NCI-H2227 (cell line): ENCODE measurements around the gene LIPI.
"Not testable (repeated sequence)": the region's sequence is repeated elsewhere in the genome, so short reads cannot be mapped to it uniquely, and the experiment has no call there.

ENCODE experiments used
- DNase-seq: peaks from one replicate; lab custom pipeline; 2025; ENCODE audit not compliant: unreplicated experiment; lab: John Stamatoyannopoulos, UW

Gene LIPI

GRCh38 chr21:14119038-14119437 lies 91.7 kb downstream of the LIPI start:
- DNase-seq = no peak

DNA sequence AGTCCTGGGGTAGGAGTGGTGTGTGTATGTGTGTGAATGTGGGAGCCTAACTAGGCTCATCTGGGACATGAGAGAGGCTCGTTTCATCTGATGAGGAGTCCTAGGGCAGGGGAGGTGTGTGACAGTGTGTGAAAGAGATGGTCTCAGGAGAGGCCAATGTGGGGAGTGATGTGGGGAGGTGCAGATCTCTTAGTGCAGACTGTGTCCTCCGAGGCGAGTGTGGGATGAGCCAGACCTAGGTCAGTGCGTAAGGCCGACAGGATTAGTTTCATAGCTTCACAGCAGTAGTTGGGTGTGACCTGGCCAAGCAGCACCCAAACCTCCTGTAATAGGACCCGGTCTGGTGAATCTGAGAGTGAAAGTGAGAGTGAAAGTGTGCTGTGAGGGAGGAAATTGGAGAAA lies 94.7 kb downstream of the LIPI start:
- DNase-seq = no peak

DNA sequence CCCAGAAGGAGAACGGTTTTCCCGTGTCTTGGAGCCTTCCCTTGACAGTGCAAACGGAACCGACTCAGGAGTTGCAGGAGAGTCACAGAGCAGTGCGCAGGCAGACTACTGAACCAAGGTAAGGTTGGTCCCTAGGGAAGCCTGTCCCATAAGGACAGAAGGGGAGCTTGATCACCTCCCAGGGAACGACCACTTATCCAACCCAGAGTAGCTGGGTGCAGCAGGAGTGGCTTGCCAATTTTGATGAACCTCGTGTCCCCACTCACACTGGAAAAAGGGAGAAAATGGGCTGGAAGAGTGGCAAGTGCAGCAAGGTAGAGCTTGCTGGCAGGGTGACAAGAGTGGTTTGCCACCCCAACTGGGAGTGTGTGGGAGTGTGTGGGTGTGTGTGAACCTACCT lies 95.1 kb downstream of the LIPI start:
- DNase-seq = no peak

GRCh38 chr21:14114251-14114650 lies 96.5 kb downstream of the LIPI start:
- DNase-seq = no peak

DNA sequence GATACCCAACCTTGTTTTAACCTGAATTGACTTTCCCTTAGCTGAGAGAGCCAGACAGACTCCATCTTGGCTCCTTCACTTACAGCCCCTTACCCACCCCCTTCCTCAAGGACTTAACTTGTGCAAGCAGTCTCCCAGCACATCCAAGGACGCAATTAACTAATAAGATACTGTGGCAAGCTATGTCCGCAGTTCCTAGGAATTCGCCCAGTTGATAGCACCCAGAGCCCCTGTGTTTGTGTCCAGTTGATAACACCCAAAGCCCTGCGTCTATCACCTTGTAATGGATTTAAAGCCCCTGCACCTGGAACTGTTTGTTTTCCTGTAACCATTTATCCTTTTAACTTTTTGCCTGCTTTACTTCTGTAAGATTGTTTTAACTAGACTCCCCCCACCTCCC lies 106.2 kb downstream of the LIPI start:
- not testable (repeated sequence) for DNase-seq

GRCh38 chr21:14099570-14099969 lies 111.2 kb downstream of the LIPI start:
- no peak for DNase-seq

DNA sequence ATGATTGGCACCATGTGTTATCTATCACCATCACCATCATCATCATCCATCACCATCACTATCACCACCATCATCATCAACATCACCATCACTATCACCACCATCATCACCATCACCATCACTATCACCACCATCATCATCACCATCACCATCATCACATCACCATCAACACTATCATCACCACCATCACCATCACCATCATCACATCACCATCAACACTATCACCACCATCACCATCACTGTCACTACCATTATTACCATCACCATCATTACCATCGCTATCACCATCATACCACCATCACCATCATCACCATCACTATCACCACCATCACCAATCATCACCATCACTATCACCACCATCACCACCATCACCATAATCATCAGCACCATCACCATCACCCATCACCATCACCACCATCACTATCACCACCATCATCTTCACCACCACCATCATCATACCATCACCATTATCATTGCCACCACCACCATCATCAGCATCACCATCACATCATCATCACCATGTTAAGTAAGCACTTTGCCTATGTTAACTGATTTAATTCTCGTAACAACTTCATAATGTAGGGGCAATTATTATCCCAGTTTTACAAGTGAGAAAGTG lies 112.8 kb downstream of the LIPI start:
- DNase-seq = no peak

DNA sequence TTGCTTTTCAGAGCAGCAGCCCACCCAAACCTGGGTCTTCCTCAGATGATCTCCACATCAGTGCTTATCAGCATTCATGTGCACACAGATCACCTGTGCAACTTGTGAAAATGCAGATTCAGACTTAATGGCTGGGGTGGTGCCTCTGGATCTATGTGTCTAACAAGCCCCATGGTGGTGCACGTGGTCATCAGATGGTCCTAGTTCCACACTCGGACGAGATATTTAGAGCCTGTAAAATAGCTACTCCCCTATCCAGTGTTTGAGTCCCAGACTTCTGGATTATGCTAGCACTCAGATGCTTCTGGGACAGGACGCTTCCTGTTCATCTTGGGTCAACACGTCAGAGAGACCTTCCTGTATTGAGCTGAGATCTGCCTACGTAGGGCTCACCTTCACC lies 114.2 kb downstream of the LIPI start:
- no peak for DNase-seq

DNA sequence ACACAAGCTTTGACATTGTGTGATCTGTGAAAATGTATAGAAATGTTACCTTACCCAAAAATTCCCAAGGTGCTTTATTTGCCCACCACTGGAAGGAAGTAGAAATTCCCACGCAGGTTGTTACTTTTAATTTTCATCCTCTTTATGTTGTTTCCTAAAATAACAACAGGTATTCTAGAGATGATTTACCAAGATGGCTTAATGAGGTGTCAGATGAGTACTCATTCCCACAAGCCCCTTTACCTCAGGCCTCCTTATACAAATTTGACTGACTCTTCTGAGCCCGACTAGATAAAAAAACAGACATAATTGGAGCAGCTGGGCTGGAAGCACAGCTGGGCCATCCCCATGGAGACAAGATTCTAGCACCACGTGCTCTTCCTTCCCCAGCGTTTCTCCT lies 114.6 kb downstream of the LIPI start:
- no peak for DNase-seq

GRCh38 chr21:14095056-14095455 lies 115.7 kb downstream of the LIPI start:
- DNase-seq = no peak

- no peak for DNase-seq
Observed at GRCh38 chr21:14092834-14093560, 117.8 kb downstream of the LIPI start.

DNA sequence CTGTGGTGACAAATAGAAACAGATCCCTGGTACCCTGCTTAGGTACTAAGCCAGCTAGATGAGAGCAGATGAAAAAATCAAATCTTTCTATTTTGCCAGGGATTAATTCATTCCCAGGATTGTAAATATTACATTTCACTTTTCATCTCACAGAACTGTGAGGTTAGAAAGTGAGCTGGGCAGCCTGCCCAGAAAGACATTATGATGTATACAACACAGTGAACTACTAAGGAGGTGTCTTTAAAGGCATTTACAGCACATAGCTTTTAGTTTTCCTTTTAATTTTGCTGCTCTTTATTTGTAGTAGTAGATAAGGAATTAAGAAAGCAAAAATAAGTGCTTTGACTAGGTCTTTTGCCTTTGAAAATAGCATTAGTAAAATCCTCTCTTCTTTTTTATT lies 120.6 kb downstream of the LIPI start:
- DNase-seq = not testable (repeated sequence)

GRCh38 chr21:14088391-14088790 lies 122.4 kb downstream of the LIPI start:
- no peak for DNase-seq

DNA sequence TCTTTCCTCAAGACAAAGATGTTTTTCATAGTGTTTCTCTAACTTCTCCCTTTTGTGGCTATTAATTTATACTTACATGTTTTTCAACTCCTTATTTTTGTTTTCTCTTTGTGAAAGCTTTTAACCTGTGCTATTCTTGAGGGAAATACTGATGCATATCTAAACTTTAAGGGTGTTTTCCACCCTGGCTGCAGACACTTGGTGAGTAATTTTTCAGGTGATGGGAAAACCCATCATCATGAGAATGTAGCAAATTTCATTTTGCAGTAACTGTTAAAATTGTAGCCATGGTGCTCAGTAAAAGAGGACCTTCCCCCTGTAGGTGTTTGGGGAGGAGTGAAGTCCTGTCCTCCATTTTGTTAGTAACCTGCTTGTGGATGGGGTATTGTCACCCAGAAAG lies 124.2 kb downstream of the LIPI start:
- DNase-seq = no peak

DNA sequence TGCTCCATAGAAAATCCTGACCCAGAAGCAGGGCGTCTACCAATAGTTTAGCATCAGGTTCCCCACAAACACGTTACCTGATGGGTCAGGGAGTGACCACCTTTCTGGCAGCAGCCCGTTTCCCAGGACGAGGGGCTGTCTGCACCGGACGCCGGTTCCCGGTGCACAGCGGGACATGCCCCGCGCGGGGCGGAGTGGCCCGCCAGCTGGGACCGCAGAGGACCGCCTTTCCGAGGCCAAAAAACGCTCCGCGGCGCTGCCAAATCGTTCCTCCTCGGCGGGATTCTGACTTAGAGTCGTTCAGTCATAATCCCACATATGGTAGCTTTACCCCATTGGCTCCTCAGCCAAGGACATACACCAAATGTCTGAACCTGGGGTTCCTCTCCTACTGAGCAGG lies 126.1 kb downstream of the LIPI start:
- no peak for DNase-seq

DNA sequence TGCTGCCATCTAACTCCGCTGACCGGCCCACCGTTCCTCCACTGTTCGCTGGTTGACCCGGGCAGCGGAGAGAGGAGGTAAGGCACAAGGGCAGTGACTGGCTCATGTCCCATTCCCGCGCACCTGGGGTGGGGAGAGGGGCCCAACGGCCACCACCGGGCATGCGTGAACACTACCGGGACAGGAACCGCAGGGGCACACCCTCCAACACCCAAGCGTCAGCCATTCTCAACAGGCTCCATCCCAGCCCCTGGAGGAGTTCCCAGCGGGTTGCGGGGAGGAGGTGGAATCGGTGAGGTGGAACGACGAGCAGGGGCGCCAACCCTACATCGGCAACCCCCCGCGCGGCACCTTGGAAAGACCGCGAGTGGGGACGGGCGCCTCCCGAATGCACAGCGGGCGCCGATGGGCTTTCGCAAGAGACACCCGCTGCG lies 126.7 kb downstream of the LIPI start:
- DNase-seq = no peak

DNA sequence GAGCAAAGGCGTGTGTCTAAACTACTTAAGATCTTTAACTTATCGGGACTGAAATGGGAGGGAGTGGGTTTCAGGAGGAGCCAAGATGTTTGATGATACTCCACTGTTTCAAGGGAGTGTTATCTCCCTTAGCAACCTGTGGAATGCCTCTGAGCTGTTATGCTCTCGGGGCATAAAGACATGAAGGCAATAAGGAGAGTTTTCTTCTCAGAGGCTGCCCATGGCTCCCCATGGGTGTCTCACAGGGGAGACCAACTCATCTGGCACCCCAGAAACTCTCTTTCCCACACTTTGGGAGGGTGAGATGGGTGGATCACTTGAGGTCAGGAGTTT lies 130.0 kb downstream of the LIPI start:
- DNase-seq = no peak

DNA sequence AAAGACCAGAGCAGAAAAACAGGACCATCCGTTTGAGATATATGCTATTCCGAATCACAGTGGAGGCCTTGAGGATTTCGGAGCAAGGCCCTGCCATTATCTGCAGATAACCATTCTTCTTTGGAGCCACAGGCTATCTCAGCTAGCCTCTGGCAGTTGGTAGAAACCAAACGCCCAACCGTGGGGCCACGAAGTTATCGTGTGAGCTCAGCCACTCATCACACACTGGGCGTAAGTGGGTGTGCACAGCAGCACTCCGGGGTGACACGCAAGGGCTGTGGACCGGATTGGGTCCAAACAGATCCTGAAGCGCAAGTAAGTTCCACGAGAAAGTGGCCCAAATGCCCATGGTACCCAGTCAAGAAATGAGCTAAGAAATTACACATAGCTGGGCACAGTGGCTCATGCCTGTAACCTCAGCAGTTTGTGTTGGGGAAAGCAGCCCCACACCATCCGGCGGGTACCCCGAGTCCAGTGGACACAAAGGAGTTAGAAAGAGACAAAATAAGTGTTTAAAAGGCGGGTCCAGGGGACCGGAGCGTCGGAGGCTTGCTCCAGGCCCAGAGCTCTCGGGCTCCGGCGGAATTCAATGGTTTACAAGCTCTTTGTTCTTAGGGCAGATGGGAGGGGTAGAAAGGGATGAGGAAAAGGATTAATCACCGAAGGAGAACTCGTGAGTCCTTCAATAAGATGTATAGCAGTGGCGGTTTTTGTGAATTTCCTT lies 130.6 kb downstream of the LIPI start:
- no peak for DNase-seq

DNA sequence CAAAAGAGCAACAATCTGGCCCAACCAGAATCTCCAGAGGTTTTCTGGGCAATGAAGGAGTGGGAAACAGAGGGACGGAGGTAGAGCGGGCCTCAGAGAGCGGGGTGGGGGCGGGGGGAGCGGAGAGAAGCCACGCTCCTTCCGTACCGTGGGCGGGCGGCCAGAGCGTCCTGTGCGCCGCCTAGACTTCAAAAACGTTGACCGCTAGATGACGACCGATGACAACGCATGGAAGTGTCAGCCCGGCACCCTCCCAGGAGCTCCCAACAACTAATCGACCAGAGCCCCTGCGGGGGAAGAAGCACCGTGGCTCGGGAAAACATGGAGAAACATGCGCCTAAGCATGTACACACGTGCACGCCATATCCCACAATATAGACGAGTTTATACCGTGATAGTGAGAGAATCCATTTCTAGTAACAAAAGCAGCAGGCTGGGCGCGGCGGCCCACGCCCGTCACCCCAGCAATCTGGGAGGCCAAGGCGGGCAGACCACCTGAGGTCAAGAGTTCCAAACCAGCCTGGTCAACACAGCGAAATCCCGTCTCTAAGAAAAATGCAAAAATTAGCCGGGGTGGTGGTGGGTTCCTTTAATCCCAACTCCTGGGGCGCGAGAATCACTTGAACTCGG lies 131.9 kb downstream of the LIPI start:
- DNase-seq = no peak

DNA sequence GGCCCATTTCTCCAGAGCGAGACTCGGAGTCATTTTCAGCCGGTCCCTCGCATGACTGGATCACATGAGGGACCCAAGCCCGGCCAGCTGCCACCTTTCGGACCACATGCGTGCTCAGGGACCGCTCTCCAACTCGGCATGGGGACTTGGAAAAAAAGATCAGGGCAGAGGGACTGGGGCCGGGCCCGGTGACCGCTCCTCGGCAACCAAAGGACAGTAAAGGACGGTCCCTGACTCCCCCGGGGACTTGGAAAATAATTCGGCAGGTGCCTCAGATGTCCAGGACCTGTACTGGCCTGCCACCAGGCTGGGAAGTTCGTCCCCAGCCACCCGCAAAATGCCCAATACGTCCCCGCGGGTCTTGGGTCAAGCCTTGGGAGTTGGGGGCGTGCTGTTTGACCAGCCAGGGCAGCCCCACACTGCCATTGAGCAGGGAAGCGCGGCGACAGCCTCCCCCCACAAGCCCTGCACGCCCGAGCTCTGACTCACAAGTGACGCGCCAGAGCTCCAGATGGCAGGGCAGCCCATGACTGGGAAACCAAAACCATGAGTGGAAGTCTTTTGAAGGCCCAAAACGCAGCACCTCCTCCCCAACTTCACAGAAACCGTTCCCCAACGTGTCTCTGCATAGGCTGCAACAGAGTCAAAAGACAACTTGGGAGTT lies 134.5 kb downstream of the LIPI start:
- no peak for DNase-seq

DNA sequence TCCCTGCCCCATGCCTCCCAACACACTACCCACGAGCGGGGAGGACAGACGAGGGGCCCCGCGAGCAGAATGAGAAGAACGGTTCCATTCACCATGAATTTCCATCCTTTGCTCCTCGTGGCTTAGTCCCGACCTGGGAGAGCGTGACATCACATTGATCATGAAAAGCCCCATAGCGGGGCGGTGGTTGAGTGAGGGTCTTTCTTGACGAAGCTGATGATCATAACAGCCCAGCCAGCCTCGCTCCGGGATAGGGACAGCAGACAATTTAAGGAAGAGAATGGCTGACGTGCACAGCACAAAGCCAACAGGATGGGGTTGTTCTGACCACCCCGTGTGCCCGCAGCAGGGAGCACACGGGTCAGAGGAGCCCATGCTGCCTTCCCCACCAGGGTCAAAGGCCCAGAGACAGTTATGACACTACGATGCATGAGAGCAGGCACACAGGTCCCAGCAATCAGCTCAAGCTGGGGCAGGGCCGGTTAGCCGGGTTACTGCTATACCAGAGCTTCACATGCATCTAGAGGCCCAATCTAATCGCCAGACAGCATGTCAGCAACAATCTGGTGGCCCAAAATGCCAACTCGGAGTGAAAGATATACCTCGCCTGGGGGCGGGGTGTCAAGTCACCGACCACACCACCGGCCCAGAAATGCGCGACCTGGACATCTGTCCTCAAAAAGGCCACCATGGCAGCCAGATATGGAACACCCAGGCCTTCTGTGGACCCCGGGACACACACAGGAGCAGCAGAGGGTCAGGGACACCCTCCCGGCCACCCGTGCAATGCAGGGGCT lies 135.2 kb downstream of the LIPI start:
- DNase-seq = no peak
